HepG2 (cell line): ENCODE data around the gene GPR137. TPM values are rescaled to one million over a fixed set of nuclear protein-coding genes. Genes with fewer than 3 reads are reported as not detected.

ENCODE experiments used
- ATAC-seq: fragments of 200-7000 bp; cut with Tn5 transposase; 3 replicates; pipeline ENCODE4 v1.9.1; 2020; ENCODE audit warnings: mild to moderate bottlenecking, moderate library complexity
- BruUV-seq: library from RNA; stranded (reverse); fragments of 400-500 nt; replicated peaks from 2 replicates; lab custom pipeline; 2021; lab: Mats Ljungman, UMichigan
- CTCF ChIA-PET: fragments of 300-600 bp; formaldehyde crosslinking; extraction: SDS; loops from one replicate; lab custom pipeline; 2021; ENCODE audit warnings: low total read pairs, inconsistent platforms, low intra/inter-chr PET ratio; lab: Yijun Ruan, JAX
- POLR2A ChIA-PET: fragments of 350-600 bp; sonication (Branson Sonifier 250); formaldehyde crosslinking; loops from one replicate; lab custom pipeline; 2020; ENCODE audit warnings: antibody characterized with exemption, inconsistent platforms; lab: Yijun Ruan, JAX
- DNase-seq: peaks from one replicate; pipeline ENCODE4 v3.0.0-alpha.2; 2015; ENCODE audit warnings: low spot score
- FAIRE-seq: peaks from 3 replicates; lab custom pipeline; 2011; peaks lifted over from hg19 to GRCh38; lab: Jason Lieb, UNC
- H2AFZ ChIP-seq: one replicate; pipeline ENCODE4 v1.6.1; 2011; ENCODE audit warnings: low read length, inconsistent platforms
- H3K27ac ChIP-seq: fragments of 300-600 bp; 3 replicates; pipeline ENCODE4 v1.8.0; 2011; ENCODE audit warnings: mixed run types, mild to moderate bottlenecking, mixed read lengths, low read length, inconsistent platforms; ENCODE audit not compliant: insufficient read depth; ENCODE audit errors: extremely low read length
- H3K27me3 ChIP-seq, 2 experiments: fragments of 200-600 bp in 1 of 2; 2 replicates in 1 of 2; 3 replicates in 1 of 2; pipeline versions ENCODE4 v1.6.0 to v1.8.0; 2011; ENCODE audit warnings: low read length in 2 of 2, mild to moderate bottlenecking in 2 of 2, moderate library complexity in 2 of 2, inconsistent platforms in 1 of 2; ENCODE audit not compliant: insufficient read depth in 2 of 2, control insufficient read depth in 1 of 2
- H3K36me3 ChIP-seq, 2 experiments: fragments of 200-600 bp in 1 of 2; replicated peaks in 1 of 2; 2 replicates in 1 of 2; 3 replicates in 1 of 2; pipeline versions ENCODE4 v1.5.1 to v1.8.0; 2011; ENCODE audit warnings: low read length in 2 of 2, inconsistent platforms in 1 of 2; ENCODE audit not compliant: insufficient read depth in 2 of 2, control insufficient read depth in 1 of 2
- H3K4me1 ChIP-seq: 2 replicates; pipeline ENCODE4 v1.5.1; 2012; ENCODE audit warnings: low read length, inconsistent platforms; ENCODE audit not compliant: insufficient read depth
- H3K4me2 ChIP-seq: 2 replicates; pipeline ENCODE4 v1.6.0; 2011; ENCODE audit warnings: low read depth, low read length, inconsistent platforms
- H3K4me3 ChIP-seq, 3 experiments: fragments of 200-600 bp in 1 of 3; sonication (generic), shearing (Covaris generic) in 1 of 3; replicated peaks in 1 of 3; 2 replicates each; pipeline ENCODE4 v1.5.1; 2011 to 2016; ENCODE audit warnings: low read length in 3 of 3, inconsistent platforms in 2 of 3, low read depth in 2 of 3, mild to moderate bottlenecking in 2 of 3, control low read depth in 1 of 3, mixed read lengths in 1 of 3; ENCODE audit not compliant: insufficient read depth in 1 of 3
- H3K79me2 ChIP-seq: one replicate; pipeline ENCODE4 v1.6.1; 2011; ENCODE audit warnings: low read length, inconsistent platforms; ENCODE audit not compliant: insufficient read depth
- H3K9ac ChIP-seq: 2 replicates; pipeline ENCODE4 v1.6.0; 2011; ENCODE audit warnings: mild to moderate bottlenecking, low read depth, low read length, inconsistent platforms; ENCODE audit not compliant: insufficient read depth
- H3K9me3 ChIP-seq: 2 replicates; pipeline ENCODE4 v1.5.1; 2012; ENCODE audit warnings: mild to moderate bottlenecking, low read length
- H4K20me1 ChIP-seq: 2 replicates; pipeline ENCODE4 v1.6.0; 2011; ENCODE audit warnings: inconsistent platforms, mild to moderate bottlenecking, low read length, moderate library complexity; ENCODE audit not compliant: insufficient read depth
- CEBPG ChIP-seq: IDR thresholded peaks from 2 replicates; pipeline ENCODE4 v1.6.1; 2016
- CREB1 ChIP-seq, 2 experiments: fragments of 450-650 bp in 1 of 2; IDR thresholded peaks; 2 replicates each; pipeline ENCODE4 v1.6.1; 2016 to 2017; ENCODE audit warnings: control low read depth in 1 of 2, mild to moderate bottlenecking in 1 of 2, missing compliant biosample characterization in 1 of 2, missing genetic modification characterization in 1 of 2
- ETV5 ChIP-seq: IDR thresholded peaks from 2 replicates; pipeline ENCODE4 v1.6.1; 2018; ENCODE audit warnings: missing biosample characterization, missing genetic modification reagents, inconsistent platforms, borderline replicate concordance
- FOSL2 ChIP-seq: sonication (generic); formaldehyde crosslinking; IDR thresholded peaks from 2 replicates; pipeline ENCODE4 v1.4.0; 2020; ENCODE audit warnings: missing genetic modification reagents
- MAZ ChIP-seq, 2 experiments: sonication (generic) in 1 of 2; formaldehyde crosslinking in 1 of 2; IDR thresholded peaks; 2 replicates each; pipeline versions ENCODE4 v1.5.0 to v1.6.1; 2012 to 2020; ENCODE audit warnings: low read depth in 2 of 2, mild to moderate bottlenecking in 2 of 2, borderline replicate concordance in 1 of 2, improper control_type of control experiment in 1 of 2, low read length in 1 of 2, missing genetic modification reagents in 1 of 2, moderate library complexity in 1 of 2
- NPAS2 ChIP-seq: sonication (generic); formaldehyde crosslinking; IDR thresholded peaks from 2 replicates; pipeline ENCODE4 v1.8.0; 2022; ENCODE audit warnings: mild to moderate bottlenecking, missing genetic modification reagents, borderline replicate concordance
- SP5 ChIP-seq: IDR thresholded peaks from 2 replicates; pipeline ENCODE4 v1.6.1; 2016; ENCODE audit warnings: low read depth, borderline replicate concordance
- TEAD3 ChIP-seq: optimal IDR thresholded peaks from 2 replicates; pipeline ENCODE3; 2016; ENCODE audit warnings: borderline replicate concordance
- TFAP4 ChIP-seq: sonication (generic); IDR thresholded peaks from 2 replicates; pipeline ENCODE4 v1.6.1; 2016; ENCODE audit warnings: low read depth, borderline replicate concordance
- YEATS2 ChIP-seq: sonication (generic); formaldehyde crosslinking; IDR thresholded peaks from 2 replicates; pipeline ENCODE4 v1.4.0; 2020; ENCODE audit warnings: missing genetic modification reagents, borderline replicate concordance
- ZBTB33 ChIP-seq: sonication (generic); formaldehyde crosslinking; IDR thresholded peaks from 2 replicates; pipeline ENCODE4 v1.4.0; 2020; ENCODE audit warnings: missing genetic modification reagents
- ZNF20 ChIP-seq: sonication (generic); formaldehyde crosslinking; IDR thresholded peaks from 2 replicates; pipeline ENCODE4 v1.4.0; 2020; ENCODE audit warnings: mild to moderate bottlenecking, moderate library complexity, missing genetic modification reagents
- ZXDC ChIP-seq: sonication (generic); formaldehyde crosslinking; IDR thresholded peaks from 2 replicates; pipeline ENCODE4 v1.5.0; 2020; ENCODE audit warnings: mild to moderate bottlenecking, missing genetic modification reagents
- WGBS: methylation state at CpG from one replicate; pipeline ENCODE4 v1.1.6; 2017; ENCODE audit warnings: low lambda C conversion rate; 5-methylcytosine and 5-hydroxymethylcytosine counted together
- in situ Hi-C: cut with HindIII; loops from 2 replicates; pipeline ENCODE4 v1.10.0; 2017; ENCODE audit warnings: low pct_unique_long_range_greater_than_20kb; ENCODE audit not compliant: extremely low pct_ligation_motif_present
- intact Hi-C: fragments of 100-400 bp; cut with micrococcal nuclease; formaldehyde crosslinking; loops from one replicate; pipeline ENCODE4 v1.10.0; 2022; ENCODE audit not compliant: unreplicated experiment
- polyA plus RNA-seq, 8 experiments: library from polyadenylated mRNA; depleted of rRNA in 3 of 8; stranded (reverse) in 7 of 8; unstranded in 1 of 8; fragments of >200 nt; fragmentation: Illumina TruSeq in 4 of 8; extraction: Trizol in 4 of 8; gene quantifications; 2 replicates each; pipeline versions ENCODE4 v1.2.1 to v1.2.3, GENCODE V29; 2011 to 2016; ENCODE audit warnings: low read depth in 4 of 8, missing spikeins in 1 of 8, mixed read lengths in 1 of 8; ENCODE audit not compliant: insufficient read depth in 1 of 8
- total RNA-seq, 5 experiments: library from RNA; depleted of rRNA; stranded (reverse); fragments of >200 nt; fragmentation: Illumina TruSeq; extraction: Trizol; gene quantifications; 2 replicates each; pipeline ENCODE4 v1.2.3, GENCODE V29; 2016; ENCODE audit warnings: low read depth in 1 of 5

Gene GPR137
- total and polyA plus RNA-seq, 2 of the 13 experiments (the other 11 are each of a cell fraction or from before 2014, with no cell fraction given): 8.5 to 13.2 TPM

- no peak overlapping the region for H3K9ac ChIP-seq
- BruUV-seq: no TSS peak
- CTCF ChIA-PET: no interaction called here
- 11% methylated on average over 12 of the region's 13 CpGs for WGBS
- H4K20me1 ChIP-seq: no peaks in the 10 kb centered on the region
- DNase-seq: peak; percentile 85
- H3K36me3 ChIP-seq: no peaks in the 10 kb centered on the region
- POLR2A ChIA-PET: interaction anchor here (0.7 to 1.2 kb wide), 2 partner anchors 18 to 25 kb away, joined by 3 to 7 read pairs; partner anchors contain the start of genes PRDX5 and TRMT112
- peaks cover 3 to 21% of the 10 kb centered on the region in 2 experiments; a peak in 4 of 5 replicates for H3K27me3 ChIP-seq
- no peak overlapping the region for H2AFZ ChIP-seq
- in situ Hi-C loops (no loop called here), intact Hi-C loops (no loop called here)
- no peak for FAIRE-seq
- no peak overlapping the region for H3K27ac ChIP-seq
- no peaks in the 10 kb centered on the region for H3K79me2 ChIP-seq
- ATAC-seq: peak; percentile 74
- H3K4me2 ChIP-seq: no peak overlapping the region
- H3K4me3 ChIP-seq: no peak overlapping the region
- H3K4me1 ChIP-seq: peaks cover 22% of the 10 kb centered on the region
- H3K9me3 ChIP-seq: no peaks in the 10 kb centered on the region
- peak; percentile 15; the same call in 1 of the 2 replicates for TF ChIP-seq ETV5 (CRISPR knock-in tag)
- peak; percentile 79 for TF ChIP-seq CEBPG (CRISPR knock-in tag)
- TF ChIP-seq TFAP4: peak; percentile 60; the same call in 1 of the 2 replicates
- TF ChIP-seq TEAD3 (CRISPR knock-in tag): peak; percentile 34
- 0 out of 2 replicates have a peak, but pooled peaks have one; percentile 29 for TF ChIP-seq YEATS2 (CRISPR knock-in tag)
- no peak for TF ChIP-seq ZNF20 (CRISPR knock-in tag)
- peak; percentile 95 for TF ChIP-seq FOSL2
- 0 out of 2 replicates have a peak, but pooled peaks have one; percentile 26 for TF ChIP-seq CREB1 (IDR thresholded peaks at IDR 0.05)
- no peak for TF ChIP-seq CREB1 (CRISPR knock-in tag; IDR thresholded peaks at IDR 0.05)
- no peak for TF ChIP-seq ZBTB33 (CRISPR knock-in tag)
- 0 out of 2 replicates have a peak, but pooled peaks have one; percentile 24 for TF ChIP-seq MAZ (IDR thresholded peaks at IDR 0.05; ENCODE audit: borderline replicate concordance, low read depth, low read length)
- no peak for TF ChIP-seq MAZ (CRISPR knock-in tag; IDR thresholded peaks at IDR 0.05; ENCODE audit: low read depth)
- TF ChIP-seq SP5 (CRISPR knock-in tag): 0 out of 2 replicates have a peak, but pooled peaks have one; percentile 12
- peak; percentile 95 for TF ChIP-seq ZXDC (CRISPR knock-in tag)
- no peak for TF ChIP-seq NPAS2 (CRISPR knock-in tag)
Observed at GRCh38 chr11:64334764-64335735, 49.4 kb downstream of the GPR137 start.
